ENCODE measurements around the gene TUBB2B.

Gene TUBB2B

GRCh38 chr6:3227363-3228045 lies at the start of gene TUBB2B:
TUBB2B (minus strand) TSS chr6:3227653; CDS start chr6:3227543, 110 bp downstream.
- peak within 1 kb of the TSS; percentile 46 for H3K27ac ChIP-seq (ENCODE audit: low read length)
- H3K27me3 ChIP-seq (ENCODE audit: insufficient read depth, low read length): peaks cover 28% of the 10 kb centered on the region
- H3K9ac ChIP-seq (ENCODE audit: low read depth, low read length): peak within 1 kb of the TSS; percentile 94

GRCh38 chr6:3277251-3277650 lies 49.8 kb upstream of the TUBB2B start:
- H3K27me3 ChIP-seq (ENCODE audit: insufficient read depth, low read length): no peaks in the 10 kb centered on the region
- H3K36me3 ChIP-seq (ENCODE audit: insufficient read depth, low read depth, low read length): peaks cover 16% of the 10 kb centered on the region
- no peak overlapping the region for H3K27ac ChIP-seq (ENCODE audit: low read length)
- peaks cover 14% of the 10 kb centered on the region for H3K4me1 ChIP-seq (ENCODE audit: insufficient read depth, low read length)
- no peak overlapping the region for H3K4me3 ChIP-seq (ENCODE audit: low read length)
- H3K9me3 ChIP-seq (ENCODE audit: insufficient read depth, low read depth, low read length): no peaks in the 10 kb centered on the region
- no peak overlapping the region for H3K9ac ChIP-seq (ENCODE audit: low read depth, low read length)

More at GRCh38 chr6:3227363-3228045, at the start of gene TUBB2B:
- H3K4me3 ChIP-seq (ENCODE audit: low read length): peak within 1 kb of the TSS; percentile 80
- peaks cover 25% of the 10 kb centered on the region for H3K36me3 ChIP-seq (ENCODE audit: insufficient read depth, low read depth, low read length)
- H3K4me1 ChIP-seq (ENCODE audit: insufficient read depth, low read length): peaks cover 11% of the 10 kb centered on the region
- no peaks in the 10 kb centered on the region for H3K9me3 ChIP-seq (ENCODE audit: insufficient read depth, low read depth, low read length)

- Histone ChIP-seq H3K9me3 (ENCODE audit: insufficient read depth, low read depth, low read length) (no peaks in the 10 kb centered on the region), H3K36me3 (ENCODE audit: insufficient read depth, low read depth, low read length) (peaks cover 24% of the 10 kb centered on the region), H3K27ac (ENCODE audit: low read length) (no peak overlapping the region), H3K4me3 (ENCODE audit: low read length) (no peak overlapping the region), H3K4me1 (ENCODE audit: insufficient read depth, low read length) (peaks cover 6% of the 10 kb centered on the region; the same call in 1 of the 2 replicates), H3K9ac (ENCODE audit: low read depth, low read length) (no peak overlapping the region), H3K27me3 (ENCODE audit: insufficient read depth, low read length) (no peaks in the 10 kb centered on the region)
These were observed 49.0 kb upstream of the TUBB2B start for GRCh38 chr6:3276174-3277167.

- no peak overlapping the region for H3K4me3 ChIP-seq (ENCODE audit: low read length)
- H3K27ac ChIP-seq (ENCODE audit: low read length): no peak overlapping the region
- peaks cover 49% of the 10 kb centered on the region for H3K36me3 ChIP-seq (ENCODE audit: insufficient read depth, low read depth, low read length)
- no peaks in the 10 kb centered on the region for H3K4me1 ChIP-seq (ENCODE audit: insufficient read depth, low read length)
- no peak overlapping the region for H3K9ac ChIP-seq (ENCODE audit: low read depth, low read length)
- H3K9me3 ChIP-seq (ENCODE audit: insufficient read depth, low read depth, low read length): no peaks in the 10 kb centered on the region
- H3K27me3 ChIP-seq (ENCODE audit: insufficient read depth, low read length): no peaks in the 10 kb centered on the region
These were observed 46.5 kb upstream of the TUBB2B start for GRCh38 chr6:3273707-3274521.

DNA sequence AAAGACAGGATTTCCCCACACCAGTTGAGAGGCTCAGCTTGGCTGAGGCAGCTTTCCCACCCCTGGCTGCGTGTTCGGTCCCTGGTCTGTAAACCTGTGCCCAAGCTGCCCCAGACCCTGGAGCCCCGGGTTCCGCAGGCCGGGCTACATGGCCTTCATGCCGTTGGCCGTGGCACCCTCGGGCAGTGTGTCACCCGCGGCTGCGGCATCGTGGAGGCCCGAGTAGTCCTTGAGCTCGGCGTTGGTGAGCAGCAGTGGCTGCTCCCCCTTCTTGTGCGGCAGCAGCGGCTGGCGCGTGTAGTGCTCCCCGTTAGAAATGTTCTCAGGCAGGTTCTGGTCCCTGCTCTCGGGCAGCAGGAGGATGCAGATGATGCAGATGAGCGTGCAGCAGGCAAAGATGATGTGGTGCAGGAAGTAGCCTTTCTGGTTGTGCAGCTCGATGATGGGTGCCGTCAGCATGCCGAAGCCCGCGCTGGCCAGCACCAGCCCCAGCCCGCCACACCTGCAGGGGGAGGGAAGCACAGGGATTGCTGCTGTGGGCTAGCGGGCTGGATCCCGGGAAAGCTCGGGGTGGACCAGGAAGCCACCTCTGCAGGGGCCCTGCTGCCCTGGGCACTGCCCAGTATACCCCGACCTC lies 45.6 kb upstream of the TUBB2B start:
- no peak overlapping the region for H3K4me3 ChIP-seq (ENCODE audit: low read length)
- H3K36me3 ChIP-seq (ENCODE audit: insufficient read depth, low read depth, low read length): peaks cover 58% of the 10 kb centered on the region
- H3K27me3 ChIP-seq (ENCODE audit: insufficient read depth, low read length): no peaks in the 10 kb centered on the region
- H3K9ac ChIP-seq (ENCODE audit: low read depth, low read length): no peak overlapping the region
- no peaks in the 10 kb centered on the region for H3K4me1 ChIP-seq (ENCODE audit: insufficient read depth, low read length)
- H3K27ac ChIP-seq (ENCODE audit: low read length): no peak overlapping the region
- no peaks in the 10 kb centered on the region for H3K9me3 ChIP-seq (ENCODE audit: insufficient read depth, low read depth, low read length)

DNA sequence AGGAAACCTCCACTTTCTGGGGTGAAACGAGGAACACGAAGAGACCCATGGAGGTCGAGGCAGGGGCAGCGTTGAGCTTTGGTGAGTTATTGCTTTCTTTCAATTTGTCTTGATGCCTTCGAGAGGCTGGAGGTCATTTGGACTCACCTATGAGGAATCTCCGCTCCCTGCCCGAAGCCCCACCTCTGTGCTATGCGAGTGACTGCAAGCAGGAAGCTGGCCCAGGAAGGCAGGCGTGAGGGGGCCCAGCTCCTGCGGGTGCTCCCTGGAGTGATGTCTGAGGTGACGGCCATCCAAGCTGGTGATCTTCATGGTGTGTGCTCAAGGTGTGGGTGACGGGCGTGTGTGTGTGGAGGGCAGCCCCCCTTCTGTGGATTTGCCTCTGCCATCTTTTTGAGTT lies 44.3 kb upstream of the TUBB2B start:
- Histone ChIP-seq H3K36me3 (ENCODE audit: insufficient read depth, low read depth, low read length) (peaks cover 66% of the 10 kb centered on the region), H3K4me1 (ENCODE audit: insufficient read depth, low read length) (no peaks in the 10 kb centered on the region), H3K27ac (ENCODE audit: low read length) (no peak overlapping the region), H3K27me3 (ENCODE audit: insufficient read depth, low read length) (no peaks in the 10 kb centered on the region), H3K4me3 (ENCODE audit: low read length) (no peak overlapping the region), H3K9me3 (ENCODE audit: insufficient read depth, low read depth, low read length) (no peaks in the 10 kb centered on the region), H3K9ac (ENCODE audit: low read depth, low read length) (no peak overlapping the region)

GRCh38 chr6:3270258-3270657 lies 42.8 kb upstream of the TUBB2B start:
- H3K9me3 ChIP-seq (ENCODE audit: insufficient read depth, low read depth, low read length): no peaks in the 10 kb centered on the region
- H3K4me3 ChIP-seq (ENCODE audit: low read length): no peak overlapping the region
- no peak overlapping the region for H3K27ac ChIP-seq (ENCODE audit: low read length)
- H3K9ac ChIP-seq (ENCODE audit: low read depth, low read length): no peak overlapping the region
- H3K4me1 ChIP-seq (ENCODE audit: insufficient read depth, low read length): no peaks in the 10 kb centered on the region
- H3K27me3 ChIP-seq (ENCODE audit: insufficient read depth, low read length): no peaks in the 10 kb centered on the region
- H3K36me3 ChIP-seq (ENCODE audit: insufficient read depth, low read depth, low read length): peaks cover 72% of the 10 kb centered on the region

DNA sequence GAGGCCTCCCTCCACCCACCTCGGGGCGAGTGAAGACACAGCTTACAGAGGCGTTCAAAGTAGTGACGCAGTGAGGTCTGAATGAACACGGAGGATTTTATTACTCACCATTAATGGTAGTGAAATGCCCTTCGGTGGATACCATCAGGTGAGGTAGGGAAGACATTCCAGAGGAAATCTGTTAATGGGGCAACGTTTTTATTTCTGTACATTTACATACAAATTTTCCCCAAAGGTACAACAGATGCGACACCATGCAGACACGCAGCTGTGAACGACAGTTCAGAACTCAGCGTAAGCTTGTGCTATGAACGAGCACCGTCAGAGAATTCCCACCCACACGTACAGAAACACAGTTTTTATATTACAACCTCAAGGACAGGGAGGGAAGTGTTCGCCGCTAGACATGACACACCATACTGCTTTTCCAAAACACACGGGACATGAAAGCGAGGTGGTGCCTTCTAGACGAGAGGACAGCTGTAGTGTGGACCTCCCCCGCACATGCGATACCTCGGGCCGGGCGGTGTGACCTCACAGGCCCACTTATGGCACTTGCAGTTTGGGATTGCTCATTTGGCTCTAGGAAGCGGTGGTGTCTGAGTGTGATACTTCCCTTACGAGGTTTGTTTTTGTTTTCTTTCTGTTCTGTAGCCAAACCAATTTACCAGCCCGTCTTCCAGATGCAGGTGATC lies 42.0 kb upstream of the TUBB2B start:
- Histone ChIP-seq H3K36me3 (ENCODE audit: insufficient read depth, low read depth, low read length) (peaks cover 79% of the 10 kb centered on the region), H3K9ac (ENCODE audit: low read depth, low read length) (no peak overlapping the region; the same call in 1 of the 2 replicates), H3K27me3 (ENCODE audit: insufficient read depth, low read length) (no peaks in the 10 kb centered on the region), H3K4me3 (ENCODE audit: low read length) (no peak overlapping the region), H3K27ac (ENCODE audit: low read length) (no peak overlapping the region), H3K9me3 (ENCODE audit: insufficient read depth, low read depth, low read length) (no peaks in the 10 kb centered on the region), H3K4me1 (ENCODE audit: insufficient read depth, low read length) (no peaks in the 10 kb centered on the region)

- Histone ChIP-seq H3K9me3 (ENCODE audit: insufficient read depth, low read depth, low read length) (no peaks in the 10 kb centered on the region), H3K4me1 (ENCODE audit: insufficient read depth, low read length) (no peaks in the 10 kb centered on the region), H3K4me3 (ENCODE audit: low read length) (no peak overlapping the region), H3K9ac (ENCODE audit: low read depth, low read length) (no peak overlapping the region), H3K36me3 (ENCODE audit: insufficient read depth, low read depth, low read length) (peaks cover 81% of the 10 kb centered on the region), H3K27ac (ENCODE audit: low read length) (no peak overlapping the region), H3K27me3 (ENCODE audit: insufficient read depth, low read length) (no peaks in the 10 kb centered on the region)
These were observed 41.2 kb upstream of the TUBB2B start for GRCh38 chr6:3268680-3269079.

- no peaks in the 10 kb centered on the region for H3K27me3 ChIP-seq (ENCODE audit: insufficient read depth, low read length)
- no peak overlapping the region for H3K9ac ChIP-seq (ENCODE audit: low read depth, low read length)
- H3K9me3 ChIP-seq (ENCODE audit: insufficient read depth, low read depth, low read length): no peaks in the 10 kb centered on the region
- no peak overlapping the region for H3K4me3 ChIP-seq (ENCODE audit: low read length)
- peaks cover 80% of the 10 kb centered on the region for H3K36me3 ChIP-seq (ENCODE audit: insufficient read depth, low read depth, low read length)
- no peaks in the 10 kb centered on the region for H3K4me1 ChIP-seq (ENCODE audit: insufficient read depth, low read length)
- H3K27ac ChIP-seq (ENCODE audit: low read length): no peak overlapping the region
These were observed 39.7 kb upstream of the TUBB2B start for GRCh38 chr6:3267162-3267561.
